ENCODE measurements around the gene LEFTY1.

The LEFTY1 gene

GRCh38 chr1:225897595-225898514, 8.9 kb upstream of the LEFTY1 start:
- DNase-seq, result no peak
- CTCF ChIA-PET, result interaction anchor here (0.6 to 1.7 kb wide), 3 partner anchors 14 to 420 kb away, joined by 3 to 4 read pairs (median 3); no protein-coding TSS in a partner anchor
- H3K36me3 ChIP-seq (ENCODE audit: control insufficient read depth in 4 of 4, insufficient read depth in 4 of 4, low read length in 3 of 4), result no peaks in the 10 kb centered on the region
- 94% methylated on average over 15 of the region's 19 CpGs for WGBS (ENCODE audit: insufficient coverage)
- H3K27ac ChIP-seq (ENCODE audit: insufficient read depth in 1 of 2, low read depth in 1 of 2, low read length in 2 of 2, poor library complexity in 1 of 2, severe bottlenecking in 2 of 2), result no peak overlapping the region
- POLR2A ChIA-PET, result interaction anchor here (1.1 kb wide), 1 partner anchor 72 kb away, joined by 3 read pairs; no protein-coding TSS in a partner anchor
- H3K4me3 ChIP-seq (ENCODE audit: control insufficient read depth in 1 of 7, extremely low read depth in 1 of 7, insufficient read depth in 4 of 7, low read depth in 2 of 7, low read length in 6 of 7), result no peak overlapping the region
- H3K9me3 ChIP-seq (ENCODE audit: control extremely low read depth in 1 of 5, control insufficient read depth in 4 of 5, insufficient read depth in 2 of 5, low read depth in 1 of 5, low read length in 4 of 5), result no peaks in the 10 kb centered on the region
- H3K27me3 ChIP-seq (replicated peaks in 2 of 5; ENCODE audit: control insufficient read depth in 4 of 5, insufficient read depth in 5 of 5, low read length in 4 of 5), result no peaks in the 10 kb centered on the region
- peaks cover 0 to 16% (median 9%) of the 10 kb centered on the region in 4 experiments for H3K4me1 ChIP-seq (ENCODE audit: control extremely low read depth in 1 of 4, control insufficient read depth in 4 of 4, insufficient read depth in 4 of 4, low read length in 3 of 4)

GRCh38 chr1:225896937-225897549, 8.1 kb upstream of the LEFTY1 start:
- Histone ChIP-seq H3K4me1 (ENCODE audit: control extremely low read depth in 1 of 4, control insufficient read depth in 4 of 4, insufficient read depth in 4 of 4, low read length in 3 of 4) (peaks cover 0 to 16% (median 9%) of the 10 kb centered on the region in 4 experiments), H3K36me3 (ENCODE audit: control insufficient read depth in 4 of 4, insufficient read depth in 4 of 4, low read length in 3 of 4) (no peaks in the 10 kb centered on the region), H3K4me3 (ENCODE audit: control insufficient read depth in 1 of 7, extremely low read depth in 1 of 7, insufficient read depth in 4 of 7, low read depth in 2 of 7, low read length in 6 of 7) (peak overlapping the region in 1 of 7 experiments; percentile 6), H3K27me3 (replicated peaks in 2 of 5; ENCODE audit: control insufficient read depth in 4 of 5, insufficient read depth in 5 of 5, low read length in 4 of 5) (no peaks in the 10 kb centered on the region), H3K9me3 (ENCODE audit: control extremely low read depth in 1 of 5, control insufficient read depth in 4 of 5, insufficient read depth in 2 of 5, low read depth in 1 of 5, low read length in 4 of 5) (no peaks in the 10 kb centered on the region), H3K27ac (ENCODE audit: insufficient read depth in 1 of 2, low read depth in 1 of 2, low read length in 2 of 2, poor library complexity in 1 of 2, severe bottlenecking in 2 of 2) (no peak overlapping the region)
- WGBS (ENCODE audit: insufficient coverage), result 27% methylated on average over 7 of the region's 7 CpGs
- ChIA-PET CTCF (interaction anchor here (0.6 to 1.7 kb wide), 3 partner anchors 13 to 421 kb away, joined by 3 to 4 read pairs (median 3); no protein-coding TSS in a partner anchor), POLR2A (interaction anchor here (1.1 kb wide), 1 partner anchor 71 kb away, joined by 3 read pairs; no protein-coding TSS in a partner anchor)
- DNase-seq, result peak in 2 of 3 donors; percentile 81 to 83

DNA sequence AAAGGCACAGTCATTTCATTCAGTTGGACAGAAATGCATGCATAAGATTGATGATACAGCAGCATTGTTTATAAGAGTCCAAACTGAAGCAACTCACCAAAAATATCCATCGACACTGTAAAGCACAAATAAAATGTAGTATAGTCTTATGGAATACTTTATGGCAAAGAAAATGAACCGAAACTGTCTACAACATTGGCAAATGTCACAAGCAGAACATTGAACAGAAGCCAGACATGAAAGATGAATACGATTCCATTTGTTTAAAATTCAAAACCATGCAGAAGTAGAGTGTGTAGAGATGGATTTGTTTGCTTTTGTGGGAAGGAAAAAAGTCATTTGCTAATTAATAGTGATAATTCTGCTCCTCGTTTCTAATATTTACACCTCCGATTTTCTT, 7.5 kb upstream of the LEFTY1 start:
- no peaks in the 10 kb centered on the region for H3K9me3 ChIP-seq (ENCODE audit: control extremely low read depth in 1 of 5, control insufficient read depth in 4 of 5, insufficient read depth in 2 of 5, low read depth in 1 of 5, low read length in 4 of 5)
- H3K4me3 ChIP-seq (ENCODE audit: control insufficient read depth in 1 of 7, extremely low read depth in 1 of 7, insufficient read depth in 4 of 7, low read depth in 2 of 7, low read length in 6 of 7), result no peak overlapping the region
- H3K27ac ChIP-seq (ENCODE audit: insufficient read depth in 1 of 2, low read depth in 1 of 2, low read length in 2 of 2, poor library complexity in 1 of 2, severe bottlenecking in 2 of 2), result no peak overlapping the region
- H3K27me3 ChIP-seq (replicated peaks in 2 of 5; ENCODE audit: control insufficient read depth in 4 of 5, insufficient read depth in 5 of 5, low read length in 4 of 5), result no peaks in the 10 kb centered on the region
- H3K36me3 ChIP-seq (ENCODE audit: control insufficient read depth in 4 of 4, insufficient read depth in 4 of 4, low read length in 3 of 4), result no peaks in the 10 kb centered on the region
- CTCF ChIA-PET, result interaction anchor here (1.2 to 1.7 kb wide), 2 partner anchors 13 to 15 kb away, joined by 3 to 4 read pairs; no protein-coding TSS in a partner anchor
- DNase-seq, result no peak
- WGBS (ENCODE audit: insufficient coverage), result 100% methylated on average over 2 of the region's 5 CpGs
- POLR2A ChIA-PET, result no interaction called here
- peaks cover 0 to 16% (median 9%) of the 10 kb centered on the region in 4 experiments for H3K4me1 ChIP-seq (ENCODE audit: control extremely low read depth in 1 of 4, control insufficient read depth in 4 of 4, insufficient read depth in 4 of 4, low read length in 3 of 4)

DNA sequence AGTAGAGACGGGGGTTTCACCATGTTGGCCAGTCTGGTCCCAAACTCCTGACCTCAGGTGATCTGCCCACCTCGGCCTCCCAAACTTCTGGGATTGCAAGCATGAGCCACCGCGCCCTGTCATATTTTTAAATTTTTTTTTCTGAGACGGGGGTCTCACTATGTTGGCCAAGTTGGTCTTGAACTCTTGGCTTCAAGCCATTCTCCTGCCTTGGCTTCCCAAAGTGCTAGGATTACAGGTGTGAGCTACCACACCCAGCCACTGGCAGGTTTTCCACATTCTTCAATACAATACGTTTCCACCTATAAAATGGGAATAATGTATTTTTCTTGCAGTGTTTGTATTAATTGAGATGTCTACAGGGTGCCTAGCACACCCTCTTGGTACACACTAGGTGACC, 3.4 kb upstream of the LEFTY1 start:
- no peaks in the 10 kb centered on the region for H3K27me3 ChIP-seq (replicated peaks in 2 of 5; ENCODE audit: control insufficient read depth in 4 of 5, insufficient read depth in 5 of 5, low read length in 4 of 5)
- ChIA-PET POLR2A (no interaction called here), CTCF (interaction anchor here (1.6 to 2.5 kb wide), 2 partner anchors 10 to 11 kb away, joined by 3 to 5 read pairs; partner anchors contain the start of gene TMEM63A)
- peaks cover 0 to 8% (median 6%) of the 10 kb centered on the region in 4 experiments for H3K4me1 ChIP-seq (ENCODE audit: control extremely low read depth in 1 of 4, control insufficient read depth in 4 of 4, insufficient read depth in 4 of 4, low read length in 3 of 4)
- H3K9me3 ChIP-seq (ENCODE audit: control extremely low read depth in 1 of 5, control insufficient read depth in 4 of 5, insufficient read depth in 2 of 5, low read depth in 1 of 5, low read length in 4 of 5), result no peaks in the 10 kb centered on the region
- no peak overlapping the region for H3K4me3 ChIP-seq (ENCODE audit: control insufficient read depth in 1 of 7, extremely low read depth in 1 of 7, insufficient read depth in 4 of 7, low read depth in 2 of 7, low read length in 6 of 7)
- H3K27ac ChIP-seq (ENCODE audit: insufficient read depth in 1 of 2, low read depth in 1 of 2, low read length in 2 of 2, poor library complexity in 1 of 2, severe bottlenecking in 2 of 2), result no peak overlapping the region
- H3K36me3 ChIP-seq (ENCODE audit: control insufficient read depth in 4 of 4, insufficient read depth in 4 of 4, low read length in 3 of 4), result no peaks in the 10 kb centered on the region
- no peak for DNase-seq
- 94% methylated on average over 5 of the region's 6 CpGs for WGBS (ENCODE audit: insufficient coverage)

- Histone ChIP-seq H3K27ac (ENCODE audit: insufficient read depth in 1 of 2, low read depth in 1 of 2, low read length in 2 of 2, poor library complexity in 1 of 2, severe bottlenecking in 2 of 2) (no peak overlapping the region), H3K9me3 (ENCODE audit: control extremely low read depth in 1 of 5, control insufficient read depth in 4 of 5, insufficient read depth in 2 of 5, low read depth in 1 of 5, low read length in 4 of 5) (no peaks in the 10 kb centered on the region), H3K4me1 (ENCODE audit: control extremely low read depth in 1 of 4, control insufficient read depth in 4 of 4, insufficient read depth in 4 of 4, low read length in 3 of 4) (no peaks in the 10 kb centered on the region), H3K36me3 (ENCODE audit: control insufficient read depth in 4 of 4, insufficient read depth in 4 of 4, low read length in 3 of 4) (no peaks in the 10 kb centered on the region), H3K27me3 (replicated peaks in 2 of 5; ENCODE audit: control insufficient read depth in 4 of 5, insufficient read depth in 5 of 5, low read length in 4 of 5) (peaks cover 0 to 3% (median 1%) of the 10 kb centered on the region in 5 experiments), H3K4me3 (ENCODE audit: control insufficient read depth in 1 of 7, extremely low read depth in 1 of 7, insufficient read depth in 4 of 7, low read depth in 2 of 7, low read length in 6 of 7) (no peak overlapping the region)
- ChIA-PET CTCF (interaction anchor here (1.3 to 2.5 kb wide), 3 partner anchors 9 to 71 kb away, joined by 3 to 5 read pairs (median 3); partner anchors contain the start of gene TMEM63A), POLR2A (no interaction called here)
- no peak for DNase-seq
- WGBS (ENCODE audit: insufficient coverage), result over 99% methylated on average over 12 of the region's 14 CpGs
These were observed 2.5 kb upstream of the LEFTY1 start for GRCh38 chr1:225891229-225891972.

GRCh38 chr1:225890346-225891228, 1.6 kb upstream of the LEFTY1 start:
- POLR2A ChIA-PET, result no interaction called here
- CTCF ChIA-PET, result interaction anchor here (1.3 to 2.5 kb wide), 4 partner anchors 10 to 72 kb away, joined by 3 to 5 read pairs (median 3); no protein-coding TSS in a partner anchor
- H3K36me3 ChIP-seq (ENCODE audit: control insufficient read depth in 4 of 4, insufficient read depth in 4 of 4, low read length in 3 of 4), result no peaks in the 10 kb centered on the region
- no peaks in the 10 kb centered on the region for H3K9me3 ChIP-seq (ENCODE audit: control extremely low read depth in 1 of 5, control insufficient read depth in 4 of 5, insufficient read depth in 2 of 5, low read depth in 1 of 5, low read length in 4 of 5)
- no peaks in the 10 kb centered on the region for H3K4me1 ChIP-seq (ENCODE audit: control extremely low read depth in 1 of 4, control insufficient read depth in 4 of 4, insufficient read depth in 4 of 4, low read length in 3 of 4)
- H3K4me3 ChIP-seq (ENCODE audit: control insufficient read depth in 1 of 7, extremely low read depth in 1 of 7, insufficient read depth in 4 of 7, low read depth in 2 of 7, low read length in 6 of 7), result no peak overlapping the region
- no peak overlapping the region for H3K27ac ChIP-seq (ENCODE audit: insufficient read depth in 1 of 2, low read depth in 1 of 2, low read length in 2 of 2, poor library complexity in 1 of 2, severe bottlenecking in 2 of 2)
- 93% methylated on average over 6 of the region's 6 CpGs for WGBS (ENCODE audit: insufficient coverage)
- peaks cover 0 to 3% (median 2%) of the 10 kb centered on the region in 5 experiments for H3K27me3 ChIP-seq (replicated peaks in 2 of 5; ENCODE audit: control insufficient read depth in 4 of 5, insufficient read depth in 5 of 5, low read length in 4 of 5)
- no peak for DNase-seq
